ENCODE results near the gene MAPKAP1. TPM values are rescaled to one million over a fixed set of nuclear protein-coding genes. Genes with fewer than 3 reads are reported as not detected.

The MAPKAP1 gene
- total and polyA plus RNA-seq, 2 of the 13 experiments (the other 11 are each of a cell fraction or from before 2014, with no cell fraction given), result 45.0 to 64.3 TPM

- TF ChIP-seq, protein P1, sequence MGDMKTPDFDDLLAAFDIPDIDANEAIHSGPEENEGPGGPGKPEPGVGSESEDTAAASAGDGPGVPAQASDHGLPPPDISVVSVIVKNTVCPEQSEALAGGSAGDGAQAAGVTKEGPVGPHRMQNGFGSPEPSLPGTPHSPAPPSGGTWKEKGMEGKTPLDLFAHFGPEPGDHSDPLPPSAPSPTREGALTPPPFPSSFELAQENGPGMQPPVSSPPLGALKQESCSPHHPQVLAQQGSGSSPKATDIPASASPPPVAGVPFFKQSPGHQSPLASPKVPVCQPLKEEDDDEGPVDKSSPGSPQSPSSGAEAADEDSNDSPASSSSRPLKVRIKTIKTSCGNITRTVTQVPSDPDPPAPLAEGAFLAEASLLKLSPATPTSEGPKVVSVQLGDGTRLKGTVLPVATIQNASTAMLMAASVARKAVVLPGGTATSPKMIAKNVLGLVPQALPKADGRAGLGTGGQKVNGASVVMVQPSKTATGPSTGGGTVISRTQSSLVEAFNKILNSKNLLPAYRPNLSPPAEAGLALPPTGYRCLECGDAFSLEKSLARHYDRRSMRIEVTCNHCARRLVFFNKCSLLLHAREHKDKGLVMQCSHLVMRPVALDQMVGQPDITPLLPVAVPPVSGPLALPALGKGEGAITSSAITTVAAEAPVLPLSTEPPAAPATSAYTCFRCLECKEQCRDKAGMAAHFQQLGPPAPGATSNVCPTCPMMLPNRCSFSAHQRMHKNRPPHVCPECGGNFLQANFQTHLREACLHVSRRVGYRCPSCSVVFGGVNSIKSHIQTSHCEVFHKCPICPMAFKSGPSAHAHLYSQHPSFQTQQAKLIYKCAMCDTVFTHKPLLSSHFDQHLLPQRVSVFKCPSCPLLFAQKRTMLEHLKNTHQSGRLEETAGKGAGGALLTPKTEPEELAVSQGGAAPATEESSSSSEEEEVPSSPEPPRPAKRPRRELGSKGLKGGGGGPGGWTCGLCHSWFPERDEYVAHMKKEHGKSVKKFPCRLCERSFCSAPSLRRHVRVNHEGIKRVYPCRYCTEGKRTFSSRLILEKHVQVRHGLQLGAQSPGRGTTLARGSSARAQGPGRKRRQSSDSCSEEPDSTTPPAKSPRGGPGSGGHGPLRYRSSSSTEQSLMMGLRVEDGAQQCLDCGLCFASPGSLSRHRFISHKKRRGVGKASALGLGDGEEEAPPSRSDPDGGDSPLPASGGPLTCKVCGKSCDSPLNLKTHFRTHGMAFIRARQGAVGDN (CRISPR knock-in tag; IDR thresholded peaks at IDR 0.05), result peak; percentile 38; the same call in 1 of the 2 replicates
- TF ChIP-seq ESRRA (CRISPR knock-in tag; IDR thresholded peaks at IDR 0.05; ENCODE audit: low read depth) (peak; percentile 63; the same call in 1 of the 2 replicates), RXRB (CRISPR knock-in tag; IDR thresholded peaks at IDR 0.05; ENCODE audit: borderline replicate concordance) (peak; percentile 14; the same call in 1 of the 2 replicates), SOX5 (CRISPR knock-in tag; IDR thresholded peaks at IDR 0.05; ENCODE audit: borderline replicate concordance) (0 out of 2 replicates have a peak, but pooled peaks have one; percentile 20), ZNF251 (CRISPR knock-in tag; IDR thresholded peaks at IDR 0.05) (no peak), RARG (CRISPR knock-in tag; IDR thresholded peaks at IDR 0.05; ENCODE audit: low read depth) (no peak), NCOR1 (IDR thresholded peaks at IDR 0.05; ENCODE audit: borderline replicate concordance, low read length) (peak; percentile 41; the same call in 1 of the 2 replicates), RAD21 (CRISPR knock-in tag; IDR thresholded peaks at IDR 0.05) (peak; percentile 30; the same call in 1 of the 2 replicates), CHCHD3 (CRISPR knock-in tag; IDR thresholded peaks at IDR 0.05) (no peak), TBX2 (CRISPR knock-in tag; IDR thresholded peaks at IDR 0.05; ENCODE audit: borderline replicate concordance) (peak; percentile 28; the same call in 1 of the 2 replicates), ELF3 (CRISPR knock-in tag; IDR thresholded peaks at IDR 0.05) (0 out of 2 replicates have a peak, but pooled peaks have one; percentile 23), PPARG (CRISPR knock-in tag; conservative IDR thresholded peaks at IDR 0.05) (peak; percentile 29; the same call in 1 of the 2 replicates), RCOR2 (CRISPR knock-in tag; IDR thresholded peaks at IDR 0.05) (peak; percentile 71; the same call in 1 of the 2 replicates), ZNF644 (CRISPR knock-in tag; IDR thresholded peaks at IDR 0.05; ENCODE audit: low read depth) (0 out of 2 replicates have a peak, but pooled peaks have one; percentile 48), ZBTB33 (CRISPR knock-in tag; IDR thresholded peaks at IDR 0.05) (no peak), ZFX (CRISPR knock-in tag; IDR thresholded peaks at IDR 0.05; ENCODE audit: low read depth) (0 out of 2 replicates have a peak, but pooled peaks have one; percentile 20), HNF4G (IDR thresholded peaks at IDR 0.05; ENCODE audit: borderline replicate concordance, low read depth, low read length) (peak; percentile 80), HNF4G (CRISPR knock-in tag; IDR thresholded peaks at IDR 0.05; ENCODE audit: borderline replicate concordance, low read depth) (no peak; the same call in 1 of the 2 replicates), ZKSCAN1 (IDR thresholded peaks at IDR 0.05; ENCODE audit: low read length) (peak; percentile 79; the same call in 1 of the 2 replicates), ZFP90 (CRISPR knock-in tag; IDR thresholded peaks at IDR 0.05; ENCODE audit: borderline replicate concordance) (no peak), ZMYM4 (CRISPR knock-in tag; IDR thresholded peaks at IDR 0.05) (0 out of 2 replicates have a peak, but pooled peaks have one; percentile 37)
- TF ChIP-seq, protein P2, sequence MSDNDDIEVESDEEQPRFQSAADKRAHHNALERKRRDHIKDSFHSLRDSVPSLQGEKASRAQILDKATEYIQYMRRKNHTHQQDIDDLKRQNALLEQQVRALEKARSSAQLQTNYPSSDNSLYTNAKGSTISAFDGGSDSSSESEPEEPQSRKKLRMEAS (IDR thresholded peaks at IDR 0.05), result peak; percentile 25; the same call in 1 of the 2 replicates
- TF ChIP-seq, protein P3, sequence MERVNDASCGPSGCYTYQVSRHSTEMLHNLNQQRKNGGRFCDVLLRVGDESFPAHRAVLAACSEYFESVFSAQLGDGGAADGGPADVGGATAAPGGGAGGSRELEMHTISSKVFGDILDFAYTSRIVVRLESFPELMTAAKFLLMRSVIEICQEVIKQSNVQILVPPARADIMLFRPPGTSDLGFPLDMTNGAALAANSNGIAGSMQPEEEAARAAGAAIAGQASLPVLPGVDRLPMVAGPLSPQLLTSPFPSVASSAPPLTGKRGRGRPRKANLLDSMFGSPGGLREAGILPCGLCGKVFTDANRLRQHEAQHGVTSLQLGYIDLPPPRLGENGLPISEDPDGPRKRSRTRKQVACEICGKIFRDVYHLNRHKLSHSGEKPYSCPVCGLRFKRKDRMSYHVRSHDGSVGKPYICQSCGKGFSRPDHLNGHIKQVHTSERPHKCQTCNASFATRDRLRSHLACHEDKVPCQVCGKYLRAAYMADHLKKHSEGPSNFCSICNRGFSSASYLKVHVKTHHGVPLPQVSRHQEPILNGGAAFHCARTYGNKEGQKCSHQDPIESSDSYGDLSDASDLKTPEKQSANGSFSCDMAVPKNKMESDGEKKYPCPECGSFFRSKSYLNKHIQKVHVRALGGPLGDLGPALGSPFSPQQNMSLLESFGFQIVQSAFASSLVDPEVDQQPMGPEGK (CRISPR knock-in tag; IDR thresholded peaks at IDR 0.05), result peak; percentile 59; the same call in 1 of the 2 replicates
Measured at GRCh38 chr9:125486152-125486508, 220.9 kb downstream of the MAPKAP1 start (continued).

Data from HepG2 (cell line).